ENCODE measurements around the gene PRKAG1.

Gene PRKAG1

DNA sequence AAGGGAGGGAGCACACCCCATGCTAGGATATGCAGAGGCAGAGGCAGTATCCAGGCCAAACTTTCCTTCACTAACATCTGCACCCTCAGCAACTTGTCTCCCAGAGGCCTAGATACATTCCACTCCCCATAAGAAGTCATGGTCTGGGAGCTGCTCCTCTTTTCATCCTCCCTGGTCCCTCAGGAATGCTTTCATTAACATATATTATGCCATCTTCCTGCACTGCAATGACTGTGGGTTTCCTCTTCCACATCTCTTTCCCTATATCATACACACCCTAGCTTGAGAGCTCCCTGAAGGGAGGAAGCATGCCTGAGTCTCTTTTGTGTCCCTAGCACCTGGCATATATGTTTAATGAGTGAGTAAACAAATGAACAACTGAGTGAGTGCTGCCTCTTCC, 28.0 kb downstream of the PRKAG1 start:
- Histone ChIP-seq H3K79me2 (ENCODE audit: insufficient read depth, low read length) (no peaks in the 10 kb centered on the region), H2AFZ (ENCODE audit: low read depth, low read length) (no peak overlapping the region), H3K4me1 (ENCODE audit: insufficient read depth, low read length) (peaks cover 6% of the 10 kb centered on the region; the same call in 1 of the 2 replicates), H3K9me3 (ENCODE audit: insufficient read depth, low read length, severe bottlenecking) (no peaks in the 10 kb centered on the region), H3K4me3 (ENCODE audit: low read depth in 1 of 2, low read length in 2 of 2) (no peak overlapping the region), H3K27ac (ENCODE audit: low read length) (no peak overlapping the region), H3K9ac (ENCODE audit: low read depth, low read length) (no peak overlapping the region), H3K36me3 (ENCODE audit: insufficient read depth, low read length) (no peaks in the 10 kb centered on the region), H3K27me3 (ENCODE audit: insufficient read depth, low read length, poor library complexity) (peaks cover 14% of the 10 kb centered on the region), H3K4me2 (ENCODE audit: insufficient read depth, low read length) (no peak overlapping the region), H4K20me1 (ENCODE audit: insufficient read depth, low read length) (peaks cover 4% of the 10 kb centered on the region; the same call in 1 of the 2 replicates)
- no peak for ATAC-seq (ENCODE audit: insufficient read depth, low read depth)
- no peak for DNase-seq
- no peak for TF ChIP-seq EZH2 (IDR thresholded peaks at IDR 0.05; ENCODE audit: borderline replicate concordance, low read depth, low read length, severe bottlenecking)
- TF ChIP-seq, protein P1, sequence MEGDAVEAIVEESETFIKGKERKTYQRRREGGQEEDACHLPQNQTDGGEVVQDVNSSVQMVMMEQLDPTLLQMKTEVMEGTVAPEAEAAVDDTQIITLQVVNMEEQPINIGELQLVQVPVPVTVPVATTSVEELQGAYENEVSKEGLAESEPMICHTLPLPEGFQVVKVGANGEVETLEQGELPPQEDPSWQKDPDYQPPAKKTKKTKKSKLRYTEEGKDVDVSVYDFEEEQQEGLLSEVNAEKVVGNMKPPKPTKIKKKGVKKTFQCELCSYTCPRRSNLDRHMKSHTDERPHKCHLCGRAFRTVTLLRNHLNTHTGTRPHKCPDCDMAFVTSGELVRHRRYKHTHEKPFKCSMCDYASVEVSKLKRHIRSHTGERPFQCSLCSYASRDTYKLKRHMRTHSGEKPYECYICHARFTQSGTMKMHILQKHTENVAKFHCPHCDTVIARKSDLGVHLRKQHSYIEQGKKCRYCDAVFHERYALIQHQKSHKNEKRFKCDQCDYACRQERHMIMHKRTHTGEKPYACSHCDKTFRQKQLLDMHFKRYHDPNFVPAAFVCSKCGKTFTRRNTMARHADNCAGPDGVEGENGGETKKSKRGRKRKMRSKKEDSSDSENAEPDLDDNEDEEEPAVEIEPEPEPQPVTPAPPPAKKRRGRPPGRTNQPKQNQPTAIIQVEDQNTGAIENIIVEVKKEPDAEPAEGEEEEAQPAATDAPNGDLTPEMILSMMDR (IDR thresholded peaks at IDR 0.05; ENCODE audit: borderline replicate concordance, extremely low read depth, low read length, poor library complexity, severe bottlenecking): no peak

DNA sequence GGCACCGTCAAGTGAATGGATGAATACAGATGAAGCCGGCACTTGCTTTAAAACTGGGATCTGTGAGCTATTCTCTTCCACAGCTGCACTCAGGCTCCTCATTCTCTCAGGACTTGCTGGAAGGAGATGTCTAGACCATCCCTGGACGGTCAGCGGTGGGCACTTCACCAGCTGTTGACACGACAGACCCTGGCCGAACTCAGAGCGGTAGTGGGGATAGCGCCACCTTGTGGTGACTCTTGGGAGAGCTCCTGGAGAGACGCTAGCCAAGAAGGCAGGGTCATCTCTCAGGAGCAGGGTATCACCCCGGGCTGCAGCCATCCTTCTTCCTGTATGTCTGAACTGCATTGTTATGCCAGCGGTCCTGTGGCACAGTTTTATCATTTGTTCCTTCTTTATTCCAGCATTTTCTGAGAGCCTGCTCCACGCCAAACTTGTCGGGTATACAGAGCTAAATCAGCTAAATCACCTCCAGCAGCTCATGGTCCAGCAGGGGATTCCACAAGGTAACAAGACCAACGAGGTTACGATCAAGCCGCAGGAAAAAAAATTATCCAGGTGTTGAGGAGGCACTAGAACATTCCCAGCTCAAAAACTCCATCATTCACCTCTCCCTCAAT, 30.4 kb downstream of the PRKAG1 start:
- Histone ChIP-seq H3K4me3 (ENCODE audit: low read depth in 1 of 2, low read length in 2 of 2) (no peak overlapping the region), H3K27ac (ENCODE audit: low read length) (no peak overlapping the region), H3K79me2 (ENCODE audit: insufficient read depth, low read length) (no peaks in the 10 kb centered on the region), H3K4me2 (ENCODE audit: insufficient read depth, low read length) (no peak overlapping the region), H3K36me3 (ENCODE audit: insufficient read depth, low read length) (no peaks in the 10 kb centered on the region), H3K27me3 (ENCODE audit: insufficient read depth, low read length, poor library complexity) (peaks cover 21% of the 10 kb centered on the region), H3K4me1 (ENCODE audit: insufficient read depth, low read length) (peaks cover 6% of the 10 kb centered on the region; the same call in 1 of the 2 replicates), H4K20me1 (ENCODE audit: insufficient read depth, low read length) (0 out of 2 replicates have a peak, but pooled peaks cover 3% of the 10 kb centered on the region), H2AFZ (ENCODE audit: low read depth, low read length) (no peak overlapping the region), H3K9ac (ENCODE audit: low read depth, low read length) (no peak overlapping the region), H3K9me3 (ENCODE audit: insufficient read depth, low read length, severe bottlenecking) (no peaks in the 10 kb centered on the region)
- ATAC-seq (ENCODE audit: insufficient read depth, low read depth) (peak; percentile 82), DNase-seq (peak; percentile 67)
- TF ChIP-seq EZH2 (IDR thresholded peaks at IDR 0.05; ENCODE audit: borderline replicate concordance, low read depth, low read length, severe bottlenecking): no peak
- TF ChIP-seq, protein P1 (IDR thresholded peaks at IDR 0.05; ENCODE audit: borderline replicate concordance, extremely low read depth, low read length, poor library complexity, severe bottlenecking): peak; percentile 95

DNA sequence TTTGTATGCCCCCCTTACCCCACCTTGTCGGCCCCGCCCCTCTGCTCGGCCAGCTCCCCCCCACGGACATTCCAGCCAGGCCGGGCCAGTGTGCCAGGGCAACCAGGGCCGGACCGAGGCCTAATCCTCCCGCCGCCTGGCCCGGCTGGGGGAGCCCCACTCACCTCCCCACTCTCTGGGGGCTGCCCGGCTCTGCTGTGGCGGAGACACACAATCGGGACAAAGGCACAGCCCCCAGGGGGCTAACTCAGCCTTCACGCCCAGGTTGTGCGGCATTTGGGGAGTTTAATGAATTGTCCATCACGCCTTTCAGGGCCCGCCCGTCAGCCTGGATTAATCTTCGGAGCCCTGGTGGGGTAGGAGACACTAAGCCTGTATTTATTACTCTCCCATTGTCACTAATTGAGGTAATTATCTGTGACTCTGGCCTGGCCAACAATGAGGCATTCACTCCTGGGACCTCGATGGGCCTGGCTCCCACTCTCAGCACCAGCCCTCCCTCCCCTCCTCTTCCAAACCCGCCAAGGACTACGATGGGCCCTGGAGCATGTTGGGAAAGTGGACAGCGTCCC, 31.8 kb downstream of the PRKAG1 start:
- DNase-seq (no peak), ATAC-seq (ENCODE audit: insufficient read depth, low read depth) (no peak)
- Histone ChIP-seq H3K9ac (ENCODE audit: low read depth, low read length) (no peak overlapping the region), H3K4me2 (ENCODE audit: insufficient read depth, low read length) (no peak overlapping the region), H3K9me3 (ENCODE audit: insufficient read depth, low read length, severe bottlenecking) (no peaks in the 10 kb centered on the region), H4K20me1 (ENCODE audit: insufficient read depth, low read length) (0 out of 2 replicates have a peak, but pooled peaks cover 3% of the 10 kb centered on the region), H2AFZ (ENCODE audit: low read depth, low read length) (no peak overlapping the region), H3K36me3 (ENCODE audit: insufficient read depth, low read length) (no peaks in the 10 kb centered on the region), H3K27ac (ENCODE audit: low read length) (no peak overlapping the region), H3K79me2 (ENCODE audit: insufficient read depth, low read length) (no peaks in the 10 kb centered on the region), H3K27me3 (ENCODE audit: insufficient read depth, low read length, poor library complexity) (peaks cover 30% of the 10 kb centered on the region), H3K4me1 (ENCODE audit: insufficient read depth, low read length) (peaks cover 6% of the 10 kb centered on the region; the same call in 1 of the 2 replicates), H3K4me3 (ENCODE audit: low read depth in 1 of 2, low read length in 2 of 2) (no peak overlapping the region)
- TF ChIP-seq, protein P1 (IDR thresholded peaks at IDR 0.05; ENCODE audit: borderline replicate concordance, extremely low read depth, low read length, poor library complexity, severe bottlenecking): no peak
- no peak for TF ChIP-seq EZH2 (IDR thresholded peaks at IDR 0.05; ENCODE audit: borderline replicate concordance, low read depth, low read length, severe bottlenecking)

All from DND-41 (cell line).